ENCODE results near the gene MYH9. TPM values are rescaled to one million over a fixed set of nuclear protein-coding genes. Genes with fewer than 3 reads are reported as not detected.

Gene MYH9
- total and polyA plus RNA-seq, 4 experiments from 2014 or later = 17.3 to 734 (median 597) TPM

DNA sequence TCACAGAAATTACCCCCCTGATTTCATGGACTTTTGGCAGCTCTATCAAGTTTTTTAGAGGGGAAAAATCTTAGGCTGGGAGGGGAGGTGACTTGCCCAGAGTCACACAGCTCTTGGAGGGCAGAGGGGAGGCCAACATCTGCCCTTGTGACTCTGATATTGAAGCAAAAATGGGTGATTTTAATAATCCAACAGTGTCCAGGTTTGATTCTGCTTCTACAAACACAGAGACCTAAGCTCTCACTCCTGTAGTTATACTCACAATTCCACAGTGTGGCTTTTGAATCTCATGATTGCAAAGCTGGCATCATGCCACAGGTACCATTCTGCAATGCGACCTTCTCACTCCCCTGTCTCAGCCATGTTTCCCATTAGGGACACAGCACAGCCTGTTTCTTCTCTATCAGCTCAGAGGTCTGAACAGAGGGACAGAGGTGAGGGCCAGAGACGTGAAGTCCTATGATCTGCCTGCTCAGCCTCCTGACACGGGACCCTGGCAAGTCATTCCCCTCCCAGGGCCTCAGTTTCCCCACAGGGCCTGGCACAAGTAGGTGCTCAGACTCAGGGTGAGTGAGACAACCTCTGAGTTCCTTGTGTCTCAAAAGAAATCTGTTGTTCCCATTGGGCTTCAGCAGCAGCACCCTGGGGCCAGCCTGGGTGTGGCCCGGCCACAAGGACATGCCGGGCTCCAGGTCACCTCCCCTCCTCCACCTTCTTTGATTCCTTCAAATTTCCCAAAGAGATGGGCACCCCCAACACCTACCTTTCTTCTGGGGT, 149.2 kb downstream of the MYH9 start:
- ChIA-PET POLR2A (ENCODE audit: partially characterized antibody) (interaction anchor here (0.7 to 4.5 kb wide), 19 partner anchors 15 to 291 kb away, joined by 3 to 44 read pairs (median 5); partner anchors contain the start of genes APOL1, EIF3D, FOXRED2 and MYH9), CTCF (ENCODE audit: partially characterized antibody) (interaction anchor here (0.7 to 6.2 kb wide), 26 partner anchors 11 to 248 kb away, joined by 3 to 47 read pairs (median 5); partner anchors contain the start of genes APOL1 and APOL3)
- no peaks in the 10 kb centered on the region for H3K27me3 ChIP-seq (ENCODE audit: insufficient read depth, low read length)
- peak overlapping the region; percentile 96 to 100 (median 99) for H3K4me3 Mint-ChIP-seq
- intact Hi-C loops (cut with micrococcal nuclease) = loop anchor here (1.0 to 5.0 kb wide), 4 partner anchors 15 to 249 kb away; partner anchors contain the start of gene APOL1
- peaks cover 0 to 12% (median 4%) of the 10 kb centered on the region in 8 donors for H3K9me3 Mint-ChIP-seq
- peak overlapping the region; percentile 59 to 76 for H3K4me3 ChIP-seq (ENCODE audit: low read length in 2 of 2)
- peaks cover 46% of the 10 kb centered on the region for H3K4me1 ChIP-seq (ENCODE audit: insufficient read depth, low read length)
- no peaks in the 10 kb centered on the region for H3K27me3 Mint-ChIP-seq
- H3K36me3 ChIP-seq (ENCODE audit: insufficient read depth, low read length) = peaks cover 22% of the 10 kb centered on the region
- H3K36me3 Mint-ChIP-seq = peaks cover 41 to 51% of the 10 kb centered on the region in 2 donors
- peak overlapping the region; percentile 86 to 99 (median 97) for H3K27ac Mint-ChIP-seq
- H3K9me3 ChIP-seq (ENCODE audit: control insufficient read depth in 1 of 2, low read length in 2 of 2) = no peaks in the 10 kb centered on the region
- peak overlapping the region; percentile 81 for H3K27ac ChIP-seq (ENCODE audit: low read depth, low read length)
- peak in 1 of 5 donors; percentile 4 for DNase-seq
- H3K4me1 Mint-ChIP-seq = peaks cover 42 to 62% (median 53%) of the 10 kb centered on the region in 4 donors

DNA sequence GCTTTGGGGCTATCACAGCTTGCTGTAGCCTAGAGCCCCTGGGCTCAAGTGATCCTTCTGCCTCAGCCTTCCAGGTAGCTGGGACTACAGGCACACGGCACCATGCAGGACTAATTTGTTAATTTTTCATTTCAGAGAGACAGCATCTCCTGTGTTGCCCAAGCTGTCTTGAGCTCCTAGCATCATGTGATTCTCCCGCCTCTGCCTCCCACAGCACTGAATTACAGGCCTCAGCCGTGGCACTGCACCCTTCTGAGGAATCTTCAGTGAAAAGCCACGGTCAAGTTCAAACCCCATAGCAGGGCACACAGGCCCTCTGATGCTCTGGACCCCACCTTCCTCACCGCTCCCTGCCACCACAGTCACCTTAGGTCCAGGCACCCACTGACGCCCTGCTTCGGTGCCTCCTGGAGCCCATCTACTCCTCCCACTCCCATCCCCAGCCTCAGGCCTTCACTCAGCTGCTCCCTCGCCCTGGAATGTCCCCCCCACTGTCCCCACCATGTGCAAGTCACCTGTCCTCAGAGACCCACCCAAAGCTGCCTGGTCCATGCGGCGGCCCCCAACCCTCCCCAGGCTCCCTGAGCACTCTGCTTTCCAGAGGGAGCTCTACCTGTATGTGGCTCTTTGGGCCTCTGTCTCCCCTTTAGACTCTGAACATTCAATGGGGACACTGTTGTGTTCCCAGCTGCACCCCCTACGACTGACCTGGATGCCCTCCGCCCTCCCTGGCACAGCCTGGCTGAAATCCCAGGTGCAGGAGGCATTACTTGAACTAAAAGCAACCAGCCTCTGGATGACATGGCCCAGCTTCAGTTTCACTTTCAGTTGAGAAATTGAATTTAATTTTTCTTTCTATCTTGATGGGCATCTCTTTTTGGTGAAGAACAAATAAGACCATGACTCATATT, 150.1 kb downstream of the MYH9 start:
- Histone ChIP-seq H3K36me3 (ENCODE audit: insufficient read depth, low read length) (peaks cover 29% of the 10 kb centered on the region), H3K27ac (ENCODE audit: low read depth, low read length) (peak overlapping the region; percentile 81), H3K27me3 (ENCODE audit: insufficient read depth, low read length) (no peaks in the 10 kb centered on the region), H3K9me3 (ENCODE audit: control insufficient read depth in 1 of 2, low read length in 2 of 2) (no peaks in the 10 kb centered on the region), H3K4me3 (ENCODE audit: low read length in 2 of 2) (peak overlapping the region; percentile 59 to 76), H3K4me1 (ENCODE audit: insufficient read depth, low read length) (peaks cover 46% of the 10 kb centered on the region)
- peak in 2 of 5 donors; percentile 23 to 28 for DNase-seq
- H3K27me3 Mint-ChIP-seq = no peaks in the 10 kb centered on the region
- intact Hi-C loops (cut with micrococcal nuclease) = loop anchor here (5.0 kb wide), 2 partner anchors 80 to 250 kb away; no protein-coding TSS in a partner anchor
- H3K27ac Mint-ChIP-seq = peak overlapping the region; percentile 86 to 99 (median 96)
- H3K36me3 Mint-ChIP-seq = peaks cover 46 to 55% of the 10 kb centered on the region in 2 donors
- H3K4me1 Mint-ChIP-seq = peaks cover 42 to 62% (median 53%) of the 10 kb centered on the region in 4 donors
- peak overlapping the region; percentile 96 to 100 (median 99) for H3K4me3 Mint-ChIP-seq
- POLR2A ChIA-PET (ENCODE audit: partially characterized antibody) = interaction anchor here (0.6 to 4.5 kb wide), 12 partner anchors 16 to 291 kb away, joined by 3 to 44 read pairs (median 6); partner anchors contain the start of genes APOL1, EIF3D and TXN2
- peaks cover 0 to 10% (median 2%) of the 10 kb centered on the region in 8 donors for H3K9me3 Mint-ChIP-seq
- CTCF ChIA-PET (ENCODE audit: partially characterized antibody) = interaction anchor here (0.7 to 6.2 kb wide), 15 partner anchors 13 to 249 kb away, joined by 3 to 47 read pairs (median 6); partner anchors contain the start of gene APOL1

DNA sequence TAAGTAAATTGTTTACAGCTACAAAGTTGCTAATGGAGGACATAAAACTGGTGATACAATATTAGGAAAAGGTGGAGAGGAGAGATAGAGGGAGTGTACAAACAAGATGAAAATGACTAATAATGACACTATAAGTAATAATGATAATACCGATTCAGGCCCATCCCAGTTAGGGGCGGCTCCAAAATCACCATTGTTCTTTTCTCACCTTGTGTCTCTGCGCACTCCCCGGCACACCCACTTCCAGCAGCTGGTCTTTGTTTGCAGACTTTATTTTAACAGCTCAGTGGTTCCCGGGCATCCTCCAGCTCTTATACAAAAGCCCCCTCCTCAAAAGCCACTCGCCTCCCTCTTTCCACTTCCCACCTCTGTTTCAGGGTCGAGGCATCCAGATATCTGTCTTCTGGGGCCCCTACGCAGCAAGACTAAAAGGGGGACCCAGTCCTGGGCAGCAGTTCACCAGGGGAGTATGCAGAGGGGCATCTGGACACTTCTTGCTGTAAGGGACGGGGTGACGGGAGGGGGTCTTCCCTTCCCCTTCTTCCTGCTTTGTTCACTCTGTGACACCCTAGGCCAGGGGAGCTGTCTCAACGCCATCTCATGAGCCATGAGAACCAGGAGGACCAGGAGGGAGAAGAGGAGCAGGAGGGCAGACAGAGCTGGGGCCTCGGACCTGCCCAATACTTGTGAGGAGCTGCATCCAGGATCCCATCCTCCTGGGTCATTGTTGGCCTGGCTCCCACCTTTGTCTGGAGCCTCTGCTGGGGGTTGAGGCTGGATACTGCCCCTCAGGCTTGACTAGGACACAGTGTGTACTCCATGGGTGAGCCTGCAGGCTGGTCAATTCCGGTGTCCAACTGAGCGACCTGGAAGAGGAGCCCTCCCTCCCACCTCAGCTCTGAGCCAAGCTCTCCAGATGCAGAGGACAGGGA, 151.1 kb downstream of the MYH9 start:
- H3K36me3 ChIP-seq (ENCODE audit: insufficient read depth, low read length) = peaks cover 40% of the 10 kb centered on the region
- H3K27me3 Mint-ChIP-seq = no peaks in the 10 kb centered on the region
- peaks cover 42 to 68% (median 56%) of the 10 kb centered on the region in 4 donors for H3K4me1 Mint-ChIP-seq
- ChIA-PET CTCF (ENCODE audit: partially characterized antibody) (interaction anchor here (0.7 to 6.2 kb wide), 7 partner anchors 12 to 234 kb away, joined by 3 to 47 read pairs (median 4); partner anchors contain the start of gene APOL1), POLR2A (ENCODE audit: partially characterized antibody) (interaction anchor here (0.6 to 4.5 kb wide), 6 partner anchors 16 to 293 kb away, joined by 3 to 17 read pairs (median 4); partner anchors contain the start of genes APOL1, EIF3D and TXN2)
- no peaks in the 10 kb centered on the region for H3K9me3 ChIP-seq (ENCODE audit: control insufficient read depth in 1 of 2, low read length in 2 of 2)
- H3K4me3 ChIP-seq (ENCODE audit: low read length in 2 of 2) = no peak overlapping the region
- peaks cover 46% of the 10 kb centered on the region for H3K4me1 ChIP-seq (ENCODE audit: insufficient read depth, low read length)
- intact Hi-C loops (cut with micrococcal nuclease) = loop anchor here (5.0 kb wide), 2 partner anchors 79 to 251 kb away; no protein-coding TSS in a partner anchor
- H3K27ac ChIP-seq (ENCODE audit: low read depth, low read length) = peak overlapping the region; percentile 81
- peaks cover 0 to 4% (median 0%) of the 10 kb centered on the region in 8 donors for H3K9me3 Mint-ChIP-seq
- H3K27ac Mint-ChIP-seq = peak overlapping the region; percentile 15 to 99 (median 86)
- H3K36me3 Mint-ChIP-seq = peaks cover 54 to 64% of the 10 kb centered on the region in 2 donors
- no peak for DNase-seq
- peak overlapping the region; percentile 96 to 100 (median 99) for H3K4me3 Mint-ChIP-seq
- H3K27me3 ChIP-seq (ENCODE audit: insufficient read depth, low read length) = no peaks in the 10 kb centered on the region

DNA sequence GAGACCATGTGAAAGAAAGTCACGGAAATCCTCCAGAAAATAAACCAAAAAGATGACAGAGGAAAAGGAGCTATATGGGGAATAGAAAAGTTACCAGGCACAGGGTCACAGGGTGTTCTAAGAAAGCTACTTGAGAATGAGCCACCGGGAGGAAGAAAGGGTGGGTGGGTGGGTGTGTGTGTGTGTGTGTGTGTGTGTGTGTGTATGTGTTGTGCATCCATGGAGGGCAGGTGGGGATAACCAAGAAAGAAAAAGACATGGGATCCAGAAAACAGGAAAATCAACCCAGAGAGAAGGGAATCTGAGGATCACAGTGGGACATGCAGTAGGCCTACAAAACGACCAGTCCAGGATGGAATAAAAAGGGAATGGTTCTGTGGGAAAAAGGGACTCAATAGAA, 152.2 kb downstream of the MYH9 start:
- intact Hi-C loops (cut with micrococcal nuclease) = loop anchor here (5.0 kb wide), 2 partner anchors 78 to 252 kb away; no protein-coding TSS in a partner anchor
- Mint-ChIP-seq H3K9me3 (peaks cover 0 to 4% (median 0%) of the 10 kb centered on the region in 8 donors), H3K4me3 (peak overlapping the region; percentile 51 to 100 (median 86)), H3K27me3 (no peaks in the 10 kb centered on the region), H3K36me3 (peaks cover 62 to 75% of the 10 kb centered on the region in 2 donors), H3K27ac (peak overlapping the region; percentile 0 to 76 (median 29)), H3K4me1 (peaks cover 42 to 68% (median 56%) of the 10 kb centered on the region in 4 donors)
- ChIA-PET POLR2A (ENCODE audit: partially characterized antibody) (interaction anchor here (0.6 to 1.4 kb wide), 3 partner anchors 17 to 97 kb away, joined by 3 to 5 read pairs (median 3); partner anchors contain the start of gene APOL1), CTCF (ENCODE audit: partially characterized antibody) (interaction anchor here (0.8 to 6.2 kb wide), 2 partner anchors 18 to 51 kb away, joined by 3 to 47 read pairs; partner anchors contain the start of gene APOL1)
- Histone ChIP-seq H3K4me1 (ENCODE audit: insufficient read depth, low read length) (peaks cover 46% of the 10 kb centered on the region), H3K27me3 (ENCODE audit: insufficient read depth, low read length) (no peaks in the 10 kb centered on the region), H3K27ac (ENCODE audit: low read depth, low read length) (no peak overlapping the region), H3K9me3 (ENCODE audit: control insufficient read depth in 1 of 2, low read length in 2 of 2) (no peaks in the 10 kb centered on the region), H3K36me3 (ENCODE audit: insufficient read depth, low read length) (peaks cover 50% of the 10 kb centered on the region), H3K4me3 (ENCODE audit: low read length in 2 of 2) (no peak overlapping the region)
- no peak for DNase-seq

DNA sequence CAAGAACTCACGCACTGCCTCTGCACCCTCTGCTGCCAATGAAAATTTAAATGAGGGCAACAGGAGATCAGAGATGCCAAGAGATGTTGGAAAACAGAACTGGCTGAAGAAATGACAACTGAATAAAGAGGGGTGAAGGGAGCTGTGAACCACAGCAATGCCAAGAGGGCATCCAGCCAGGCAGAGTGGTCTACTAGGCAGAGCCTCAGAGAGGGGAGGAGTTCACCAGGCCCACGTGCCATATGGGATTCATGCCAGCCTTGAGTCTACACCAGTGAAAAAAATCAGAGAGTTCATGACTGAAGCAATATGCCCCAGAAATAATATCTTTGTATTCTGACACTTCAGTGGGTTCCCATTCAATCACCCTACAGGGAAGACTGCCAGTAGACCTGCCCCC, 152.8 kb downstream of the MYH9 start:
- peaks cover 0 to 4% (median 0%) of the 10 kb centered on the region in 8 donors for H3K9me3 Mint-ChIP-seq
- POLR2A ChIA-PET (ENCODE audit: partially characterized antibody) = interaction anchor here (1.4 kb wide), 1 partner anchor 23 kb away, joined by 3 read pairs; no protein-coding TSS in a partner anchor
- H3K27me3 ChIP-seq (ENCODE audit: insufficient read depth, low read length) = no peaks in the 10 kb centered on the region
- H3K4me1 ChIP-seq (ENCODE audit: insufficient read depth, low read length) = peaks cover 42% of the 10 kb centered on the region
- H3K36me3 Mint-ChIP-seq = peaks cover 66 to 79% of the 10 kb centered on the region in 2 donors
- peaks cover 57% of the 10 kb centered on the region for H3K36me3 ChIP-seq (ENCODE audit: insufficient read depth, low read length)
- H3K27me3 Mint-ChIP-seq = no peaks in the 10 kb centered on the region
- CTCF ChIA-PET (ENCODE audit: partially characterized antibody) = no interaction called here
- H3K9me3 ChIP-seq (ENCODE audit: control insufficient read depth in 1 of 2, low read length in 2 of 2) = no peaks in the 10 kb centered on the region
- no peak for DNase-seq
- H3K4me3 ChIP-seq (ENCODE audit: low read length in 2 of 2) = no peak overlapping the region
- intact Hi-C loops (cut with micrococcal nuclease) = loop anchor here (5.0 kb wide), 2 partner anchors 78 to 252 kb away; no protein-coding TSS in a partner anchor
- peaks cover 41 to 65% (median 51%) of the 10 kb centered on the region in 4 donors for H3K4me1 Mint-ChIP-seq
- peak overlapping the region in 5 of 8 donors; percentile 6 to 99 (median 54) for H3K4me3 Mint-ChIP-seq
- H3K27ac ChIP-seq (ENCODE audit: low read depth, low read length) = no peak overlapping the region
- peak overlapping the region in 6 of 7 donors; percentile 3 to 84 (median 72) for H3K27ac Mint-ChIP-seq
